ENCODE measurements around the gene PTPRN2. TPM values are rescaled to one million over a fixed set of nuclear protein-coding genes. Genes with fewer than 3 reads are reported as not detected.

The PTPRN2 gene
- total and polyA plus RNA-seq, 2 of the 13 experiments (the other 11 are each of a cell fraction or from before 2014, with no cell fraction given), result 2.5 to 24.2 TPM

DNA sequence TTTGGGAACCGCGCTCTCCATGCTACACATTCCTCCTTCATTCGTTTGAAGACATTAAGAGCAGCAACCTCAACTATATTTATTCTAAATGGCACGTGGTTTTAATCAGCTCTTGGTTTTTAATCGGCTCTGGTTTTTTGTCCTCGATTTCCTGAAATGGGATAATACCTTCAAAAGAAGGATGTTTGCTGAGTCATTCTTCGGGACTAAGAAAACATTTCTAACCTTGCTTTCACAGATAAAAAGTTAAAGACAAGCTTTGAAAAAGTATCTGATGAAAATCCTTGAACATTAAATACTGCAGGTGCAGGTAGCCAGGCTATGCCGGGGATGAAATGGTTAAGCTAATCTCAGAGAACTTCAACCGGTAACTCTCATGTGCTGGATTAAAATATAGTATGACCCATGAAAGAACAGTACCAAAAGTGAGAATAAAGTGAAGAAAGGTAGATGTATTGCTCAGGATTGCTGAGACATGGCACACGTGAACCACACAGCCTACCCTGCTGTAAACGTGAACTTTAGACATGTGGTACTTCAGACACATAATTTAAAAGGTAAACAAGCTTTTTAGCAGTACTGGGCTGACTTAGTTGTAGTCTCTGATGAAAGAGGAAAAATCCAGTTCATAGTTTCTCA is 89.1 kb downstream of the PTPRN2 start:
- peaks cover 48% of the 10 kb centered on the region for H3K4me1 ChIP-seq (ENCODE audit: insufficient read depth, low read length)
- DNase-seq (ENCODE audit: low spot score), result peak; percentile 59
- H3K4me3 ChIP-seq (replicated peaks in 1 of 3; ENCODE audit: insufficient read depth in 1 of 3, low read depth in 2 of 3, low read length in 3 of 3), result no peak overlapping the region
- H3K27ac ChIP-seq (ENCODE audit: extremely low read length, insufficient read depth, low read length), result peak overlapping the region; percentile 53
- no peaks in the 10 kb centered on the region for H3K27me3 ChIP-seq (ENCODE audit: control insufficient read depth in 1 of 2, insufficient read depth in 2 of 2, low read length in 2 of 2)
- 36% methylated on average over 11 of the region's 11 CpGs for WGBS (ENCODE audit: low lambda C conversion rate)
- peaks cover 5% of the 10 kb centered on the region for H3K79me2 ChIP-seq (ENCODE audit: insufficient read depth, low read length)
- peak overlapping the region; percentile 54 for H3K4me2 ChIP-seq (ENCODE audit: low read depth, low read length)
- peak; percentile 83 for FAIRE-seq
- ChIA-PET POLR2A (interaction anchor here (0.8 kb wide), 1 partner anchor 87 kb away, joined by 3 read pairs; no protein-coding TSS in a partner anchor), CTCF (ENCODE audit: low intra/inter-chr PET ratio, low total read pairs) (no interaction called here)
- H3K36me3 ChIP-seq (replicated peaks in 1 of 2; ENCODE audit: control insufficient read depth in 1 of 2, insufficient read depth in 2 of 2, low read length in 2 of 2), result no peaks in the 10 kb centered on the region; a peak in 1 of 5 replicates
- H3K9me3 ChIP-seq (ENCODE audit: low read length), result no peaks in the 10 kb centered on the region
- H3K9ac ChIP-seq (ENCODE audit: insufficient read depth, low read depth, low read length), result no peak overlapping the region
- no TSS peak for BruUV-seq (replicated peaks)
- intact Hi-C loops (cut with micrococcal nuclease; ENCODE audit: unreplicated experiment), result loop anchor here (5.0 to 10.0 kb wide), 4 partner anchors 64 to 266 kb away; no protein-coding TSS in a partner anchor
- peak; percentile 87 for ATAC-seq
- H4K20me1 ChIP-seq (ENCODE audit: insufficient read depth, low read length), result peaks cover 31% of the 10 kb centered on the region
- in situ Hi-C loops (cut with HindIII; ENCODE audit: extremely low pct_ligation_motif_present, low pct_unique_long_range_greater_than_20kb), result no loop called here
- H2AFZ ChIP-seq (ENCODE audit: low read length), result no peak overlapping the region
- TF ChIP-seq, protein P1, sequence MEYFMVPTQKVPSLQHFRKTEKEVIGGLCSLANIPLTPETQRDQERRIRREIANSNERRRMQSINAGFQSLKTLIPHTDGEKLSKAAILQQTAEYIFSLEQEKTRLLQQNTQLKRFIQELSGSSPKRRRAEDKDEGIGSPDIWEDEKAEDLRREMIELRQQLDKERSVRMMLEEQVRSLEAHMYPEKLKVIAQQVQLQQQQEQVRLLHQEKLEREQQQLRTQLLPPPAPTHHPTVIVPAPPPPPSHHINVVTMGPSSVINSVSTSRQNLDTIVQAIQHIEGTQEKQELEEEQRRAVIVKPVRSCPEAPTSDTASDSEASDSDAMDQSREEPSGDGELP (IDR thresholded peaks at IDR 0.05; ENCODE audit: borderline replicate concordance, low read depth), result peak; percentile 51; the same call in 1 of the 2 replicates
- TF ChIP-seq NCOR1 (IDR thresholded peaks at IDR 0.05; ENCODE audit: borderline replicate concordance, low read length) (peak; percentile 33; the same call in 1 of the 2 replicates), LCORL (IDR thresholded peaks at IDR 0.05) (no peak), LCORL (CRISPR knock-in tag; IDR thresholded peaks at IDR 0.05) (0 out of 2 replicates have a peak, but pooled peaks have one; percentile 40), NR2F2 (IDR thresholded peaks at IDR 0.05; ENCODE audit: borderline replicate concordance, low read depth) (0 out of 2 replicates have a peak, but pooled peaks have one; percentile 24), ZFP36L1 (CRISPR knock-in tag; IDR thresholded peaks at IDR 0.05) (0 out of 2 replicates have a peak, but pooled peaks have one; percentile 54), FOXJ3 (CRISPR knock-in tag; IDR thresholded peaks at IDR 0.05; ENCODE audit: borderline replicate concordance) (peak; percentile 43; the same call in 1 of the 2 replicates), FOXK1 (CRISPR knock-in tag; IDR thresholded peaks at IDR 0.05; ENCODE audit: borderline replicate concordance, low read depth) (peak; percentile 82; the same call in 1 of the 2 replicates), ZNF878 (CRISPR knock-in tag; IDR thresholded peaks at IDR 0.05) (no peak), KLF13 (CRISPR knock-in tag; IDR thresholded peaks at IDR 0.05) (no peak), RARG (CRISPR knock-in tag; IDR thresholded peaks at IDR 0.05; ENCODE audit: low read depth) (no peak), MIXL1 (CRISPR knock-in tag; IDR thresholded peaks at IDR 0.05) (peak; percentile 95)
- TF ChIP-seq, protein P2, sequence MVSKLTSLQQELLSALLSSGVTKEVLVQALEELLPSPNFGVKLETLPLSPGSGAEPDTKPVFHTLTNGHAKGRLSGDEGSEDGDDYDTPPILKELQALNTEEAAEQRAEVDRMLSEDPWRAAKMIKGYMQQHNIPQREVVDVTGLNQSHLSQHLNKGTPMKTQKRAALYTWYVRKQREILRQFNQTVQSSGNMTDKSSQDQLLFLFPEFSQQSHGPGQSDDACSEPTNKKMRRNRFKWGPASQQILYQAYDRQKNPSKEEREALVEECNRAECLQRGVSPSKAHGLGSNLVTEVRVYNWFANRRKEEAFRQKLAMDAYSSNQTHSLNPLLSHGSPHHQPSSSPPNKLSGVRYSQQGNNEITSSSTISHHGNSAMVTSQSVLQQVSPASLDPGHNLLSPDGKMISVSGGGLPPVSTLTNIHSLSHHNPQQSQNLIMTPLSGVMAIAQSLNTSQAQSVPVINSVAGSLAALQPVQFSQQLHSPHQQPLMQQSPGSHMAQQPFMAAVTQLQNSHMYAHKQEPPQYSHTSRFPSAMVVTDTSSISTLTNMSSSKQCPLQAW (CRISPR knock-in tag; IDR thresholded peaks at IDR 0.05), result 0 out of 2 replicates have a peak, but pooled peaks have one; percentile 27
- TF ChIP-seq, protein P3, sequence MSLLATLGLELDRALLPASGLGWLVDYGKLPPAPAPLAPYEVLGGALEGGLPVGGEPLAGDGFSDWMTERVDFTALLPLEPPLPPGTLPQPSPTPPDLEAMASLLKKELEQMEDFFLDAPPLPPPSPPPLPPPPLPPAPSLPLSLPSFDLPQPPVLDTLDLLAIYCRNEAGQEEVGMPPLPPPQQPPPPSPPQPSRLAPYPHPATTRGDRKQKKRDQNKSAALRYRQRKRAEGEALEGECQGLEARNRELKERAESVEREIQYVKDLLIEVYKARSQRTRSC (CRISPR knock-in tag; IDR thresholded peaks at IDR 0.05; ENCODE audit: low read depth), result no peak
- TF ChIP-seq, protein P4, sequence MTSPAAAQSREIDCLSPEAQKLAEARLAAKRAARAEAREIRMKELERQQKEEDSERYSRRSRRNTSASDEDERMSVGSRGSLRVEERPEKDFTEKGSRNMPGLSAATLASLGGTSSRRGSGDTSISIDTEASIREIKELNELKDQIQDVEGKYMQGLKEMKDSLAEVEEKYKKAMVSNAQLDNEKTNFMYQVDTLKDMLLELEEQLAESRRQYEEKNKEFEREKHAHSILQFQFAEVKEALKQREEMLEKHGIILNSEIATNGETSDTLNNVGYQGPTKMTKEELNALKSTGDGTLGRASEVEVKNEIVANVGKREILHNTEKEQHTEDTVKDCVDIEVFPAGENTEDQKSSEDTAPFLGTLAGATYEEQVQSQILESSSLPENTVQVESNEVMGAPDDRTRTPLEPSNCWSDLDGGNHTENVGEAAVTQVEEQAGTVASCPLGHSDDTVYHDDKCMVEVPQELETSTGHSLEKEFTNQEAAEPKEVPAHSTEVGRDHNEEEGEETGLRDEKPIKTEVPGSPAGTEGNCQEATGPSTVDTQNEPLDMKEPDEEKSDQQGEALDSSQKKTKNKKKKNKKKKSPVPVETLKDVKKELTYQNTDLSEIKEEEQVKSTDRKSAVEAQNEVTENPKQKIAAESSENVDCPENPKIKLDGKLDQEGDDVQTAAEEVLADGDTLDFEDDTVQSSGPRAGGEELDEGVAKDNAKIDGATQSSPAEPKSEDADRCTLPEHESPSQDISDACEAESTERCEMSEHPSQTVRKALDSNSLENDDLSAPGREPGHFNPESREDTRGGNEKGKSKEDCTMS (CRISPR knock-in tag; conservative IDR thresholded peaks at IDR 0.05), result no peak
- TF ChIP-seq, protein P5, sequence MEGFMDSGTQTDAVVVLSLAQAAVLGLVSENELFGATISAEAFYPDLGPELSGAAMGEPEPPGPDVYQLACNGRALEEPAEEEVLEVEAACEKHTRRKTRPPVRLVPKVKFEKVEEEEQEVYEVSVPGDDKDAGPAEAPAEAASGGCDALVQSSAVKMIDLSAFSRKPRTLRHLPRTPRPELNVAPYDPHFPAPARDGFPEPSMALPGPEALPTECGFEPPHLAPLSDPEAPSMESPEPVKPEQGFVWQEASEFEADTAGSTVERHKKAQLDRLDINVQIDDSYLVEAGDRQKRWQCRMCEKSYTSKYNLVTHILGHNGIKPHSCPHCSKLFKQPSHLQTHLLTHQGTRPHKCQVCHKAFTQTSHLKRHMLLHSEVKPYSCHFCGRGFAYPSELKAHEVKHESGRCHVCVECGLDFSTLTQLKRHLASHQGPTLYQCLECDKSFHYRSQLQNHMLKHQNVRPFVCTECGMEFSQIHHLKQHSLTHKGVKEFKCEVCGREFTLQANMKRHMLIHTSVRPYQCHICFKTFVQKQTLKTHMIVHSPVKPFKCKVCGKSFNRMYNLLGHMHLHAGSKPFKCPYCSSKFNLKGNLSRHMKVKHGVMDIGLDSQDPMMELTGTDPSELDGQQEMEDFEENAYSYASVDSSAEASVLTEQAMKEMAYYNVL (CRISPR knock-in tag; IDR thresholded peaks at IDR 0.05; ENCODE audit: borderline replicate concordance), result no peak
